Metanephros (tissue), 1 donor: Measurements from ENCODE around the gene NDUFB4. TPM values are rescaled to one million over a fixed set of nuclear protein-coding genes. Genes with fewer than 3 reads are reported as not detected.

ENCODE experiments used
- total RNA-seq: library from RNA; depleted of rRNA; stranded (reverse); fragments of >200 nt; gene quantifications from one replicate; pipeline ENCODE4 v1.2.3, GENCODE V29; 2014

Gene NDUFB4
- total RNA-seq, result 81.2 TPM

GRCh38 chr3:120596116-120596852 lies at the start of gene NDUFB4:
NDUFB4 (plus strand) TSS chr3:120596336; CDS start chr3:120596360, 24 bp downstream.

Other genes with a start within 250 kb of the NDUFB4 start
- gene LRRC58, start 247.0 kb upstream of the NDUFB4 start, total RNA-seq, result 36.1 TPM
- gene FSTL1, start 145.3 kb upstream of the NDUFB4 start, total RNA-seq, result 397 TPM
- 38.9 TPM for gene HGD, start 85.9 kb downstream of the NDUFB4 start, total RNA-seq
- 21.4 TPM for gene RABL3, start 146.2 kb downstream of the NDUFB4 start, total RNA-seq
- 10.4 TPM for gene GTF2E1, start 146.4 kb downstream of the NDUFB4 start, total RNA-seq